T-helper 1 cell treated with Interleukin-12 subunit alpha and Interleukin-12 subunit beta and Interleukin-4 antibody, amounts not matched to agents 30 ng/mL and 1 ng/mL, for 36 hours (primary cell): ENCODE measurements around the gene CYP4A22. TPM values are rescaled to one million over a fixed set of nuclear protein-coding genes. Genes with fewer than 3 reads are reported as not detected.
"Not testable (repeated sequence)": the region's sequence is repeated elsewhere in the genome, so short reads cannot be mapped to it uniquely, and the experiment has no call there.

Source experiments
- intact Hi-C: fragments of 100-400 bp; cut with micrococcal nuclease; formaldehyde crosslinking; loops from one replicate; pipeline ENCODE4 v1.15.1; 2024
- total RNA-seq: library from RNA; stranded (reverse); gene quantifications from 2 replicates; pipeline ENCODE4 v1.2.3, GENCODE V29; 2022

Gene CYP4A22
- total RNA-seq, 1 donor from 2014 or later = not detected

DNA sequence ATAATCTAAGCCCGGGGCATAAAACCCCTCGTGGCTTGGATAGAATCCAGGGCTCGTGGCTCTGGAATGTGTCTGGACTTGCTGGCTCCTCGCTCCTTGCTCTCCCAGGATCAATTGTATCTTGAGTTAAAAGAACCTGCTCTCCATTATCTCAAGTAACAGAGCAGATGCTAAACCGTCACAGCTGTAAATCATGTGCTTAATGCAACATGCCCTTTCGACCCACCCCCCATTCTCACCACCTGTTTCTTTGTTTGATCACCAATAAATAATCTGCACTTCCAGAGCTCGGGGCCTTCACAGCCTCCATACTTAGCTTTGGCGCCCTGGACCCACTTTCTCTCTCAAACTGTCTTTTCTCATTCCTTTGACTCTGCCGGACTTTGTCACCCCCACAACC is 11.9 kb downstream of the CYP4A22 start:
- intact Hi-C loops = not testable (repeated sequence)

DNA sequence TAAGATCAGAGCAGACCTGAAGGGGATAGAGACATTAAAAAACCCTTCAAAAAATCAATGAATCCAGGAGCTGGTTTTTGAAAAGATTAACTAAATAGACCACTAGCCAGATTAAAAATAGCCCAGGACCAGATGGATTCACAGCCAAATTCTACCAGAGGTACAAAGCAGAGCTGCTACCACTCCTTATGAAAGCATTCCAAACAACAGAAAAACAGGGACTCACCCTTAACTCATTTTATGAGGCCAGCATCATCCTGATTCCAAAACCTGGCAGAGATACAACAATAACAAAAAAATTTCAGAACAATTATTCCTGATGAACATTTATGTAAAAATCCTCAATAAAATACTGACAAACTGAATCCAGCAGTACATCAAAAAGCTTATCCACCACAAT is 19.2 kb downstream of the CYP4A22 start:
- intact Hi-C loops = not testable (repeated sequence)

DNA sequence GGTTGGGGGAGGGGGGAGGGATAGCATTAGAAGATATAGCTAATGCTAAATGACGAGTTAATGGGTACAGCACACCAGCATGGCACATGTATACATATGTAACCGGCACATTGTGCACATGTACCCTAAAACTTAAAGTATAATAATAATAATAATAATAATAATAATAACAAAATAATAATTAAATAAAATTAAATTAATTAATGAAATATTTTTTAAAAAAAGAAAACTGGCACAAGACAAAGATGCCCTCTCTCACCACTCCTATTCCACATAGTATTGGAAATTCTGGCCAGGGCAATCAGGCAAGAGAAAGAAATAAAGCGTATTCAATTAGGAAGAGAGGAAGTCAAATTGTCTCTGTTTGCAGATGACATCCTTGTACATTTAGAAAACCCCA is 20.7 kb downstream of the CYP4A22 start:
- intact Hi-C loops = not testable (repeated sequence)

DNA sequence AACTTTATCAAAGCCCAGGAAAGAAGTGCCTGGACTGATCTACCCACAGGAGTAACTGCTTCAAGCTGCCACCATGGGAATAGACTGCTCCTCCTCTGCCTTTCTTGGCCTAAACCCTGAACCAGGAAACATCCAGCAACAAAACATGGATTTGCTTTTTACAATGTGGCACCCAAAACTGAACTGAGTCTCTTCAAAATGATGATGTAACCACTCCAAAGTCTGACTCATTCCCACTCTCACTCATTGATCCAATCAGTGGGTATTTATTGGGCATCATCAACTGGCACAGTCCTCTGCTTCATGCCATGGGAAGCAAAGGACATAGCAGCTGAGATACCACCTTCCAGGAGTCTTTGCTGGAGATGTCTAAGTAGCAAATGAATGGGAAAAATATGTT is 23.5 kb downstream of the CYP4A22 start:
- intact Hi-C loops = no loop called here

DNA sequence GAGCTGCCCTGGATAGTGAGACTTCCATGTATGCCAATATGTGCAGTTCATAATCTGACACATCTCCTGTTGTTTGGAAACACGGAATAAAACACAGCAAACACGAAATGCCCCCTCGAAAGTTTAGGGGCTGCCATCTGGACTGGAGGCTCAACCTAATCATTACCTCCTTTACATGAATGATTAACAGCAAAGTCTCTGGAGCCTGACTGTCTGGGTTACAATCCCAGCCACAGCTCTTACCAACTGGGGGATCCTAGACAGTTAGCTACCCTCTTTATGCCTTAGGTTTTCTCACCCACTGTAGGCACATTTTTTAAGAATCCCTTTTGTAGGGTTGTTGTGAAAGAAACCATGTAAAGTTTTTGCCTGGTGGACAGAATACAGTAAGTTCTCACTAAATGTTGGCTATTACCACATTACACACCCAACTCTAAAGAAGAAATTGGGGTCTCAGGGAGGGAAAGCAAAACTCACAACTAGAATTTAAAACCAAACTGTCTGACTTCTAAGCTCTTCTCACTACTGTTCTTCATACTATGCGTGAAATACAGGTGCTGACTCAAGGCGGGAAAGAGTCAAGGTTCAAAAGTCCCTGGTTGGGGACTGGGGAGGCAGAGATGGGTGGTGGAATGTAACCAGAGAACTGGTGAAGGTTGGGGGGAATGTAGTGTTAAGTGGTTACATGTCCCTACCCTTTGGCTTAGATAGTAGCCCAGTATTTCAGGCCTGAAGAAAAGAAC is 24.2 kb downstream of the CYP4A22 start:
- intact Hi-C loops = no loop called here

DNA sequence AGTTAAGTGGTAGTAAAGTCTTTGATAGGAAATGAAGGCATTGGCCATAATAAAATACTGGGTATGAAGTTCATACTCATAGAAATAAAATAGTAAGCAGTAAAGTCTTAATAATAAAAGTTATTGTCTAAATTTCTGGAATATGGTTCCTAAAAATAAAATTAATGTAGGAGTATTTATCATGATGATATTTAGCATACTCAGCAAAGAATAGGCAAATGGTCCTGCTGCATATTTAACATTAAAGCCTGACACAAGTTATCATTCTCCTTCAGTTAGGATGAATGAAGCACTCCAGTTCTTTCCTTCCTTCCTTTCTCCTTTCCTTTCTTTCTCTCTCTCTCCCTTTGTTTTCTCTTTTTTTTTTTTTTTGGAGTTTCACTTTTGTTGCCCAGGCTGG is 27.3 kb downstream of the CYP4A22 start:
- intact Hi-C loops = no loop called here

DNA sequence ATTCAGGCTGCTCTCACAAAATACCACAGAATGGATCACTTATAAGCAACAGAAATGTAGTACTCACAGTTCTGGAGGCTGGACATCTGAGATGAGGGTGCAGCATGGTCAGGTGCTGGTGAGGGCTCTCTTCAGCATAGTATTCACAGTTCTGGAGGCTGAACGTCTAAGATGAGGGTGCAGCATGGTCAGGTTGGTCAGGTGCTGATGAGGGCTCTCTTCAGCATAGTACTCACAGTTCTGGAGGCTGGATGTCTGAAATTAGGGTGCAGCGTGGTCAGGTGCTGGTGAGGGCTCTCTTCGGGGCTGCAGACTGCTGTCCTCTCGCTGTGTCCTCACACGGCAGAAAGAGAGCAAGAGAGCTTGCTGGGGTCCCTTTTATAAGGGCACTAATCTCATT is 35.5 kb downstream of the CYP4A22 start:
- intact Hi-C loops = no loop called here

DNA sequence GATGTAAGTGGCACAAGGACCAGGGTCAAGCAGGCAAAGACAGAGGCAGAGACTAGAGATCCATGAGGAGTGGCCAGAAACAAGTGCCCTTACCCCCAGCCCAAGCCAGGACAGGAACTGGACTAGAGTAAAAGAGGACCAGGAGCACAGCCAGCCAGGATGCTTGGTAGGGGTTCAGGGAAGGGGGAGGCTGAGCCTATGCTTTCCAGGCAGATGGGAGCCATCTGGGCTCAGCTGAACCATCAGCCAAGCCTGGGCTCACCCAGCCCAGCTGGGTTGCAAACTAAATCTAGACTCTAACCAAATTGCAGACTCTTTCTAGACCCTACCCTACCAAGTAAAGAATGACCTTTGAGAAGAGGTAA is 37.4 kb downstream of the CYP4A22 start:
- intact Hi-C loops = loop anchor here (2.0 to 5.0 kb wide), 2 partner anchors 538 to 642 kb away; no protein-coding TSS in a partner anchor

DNA sequence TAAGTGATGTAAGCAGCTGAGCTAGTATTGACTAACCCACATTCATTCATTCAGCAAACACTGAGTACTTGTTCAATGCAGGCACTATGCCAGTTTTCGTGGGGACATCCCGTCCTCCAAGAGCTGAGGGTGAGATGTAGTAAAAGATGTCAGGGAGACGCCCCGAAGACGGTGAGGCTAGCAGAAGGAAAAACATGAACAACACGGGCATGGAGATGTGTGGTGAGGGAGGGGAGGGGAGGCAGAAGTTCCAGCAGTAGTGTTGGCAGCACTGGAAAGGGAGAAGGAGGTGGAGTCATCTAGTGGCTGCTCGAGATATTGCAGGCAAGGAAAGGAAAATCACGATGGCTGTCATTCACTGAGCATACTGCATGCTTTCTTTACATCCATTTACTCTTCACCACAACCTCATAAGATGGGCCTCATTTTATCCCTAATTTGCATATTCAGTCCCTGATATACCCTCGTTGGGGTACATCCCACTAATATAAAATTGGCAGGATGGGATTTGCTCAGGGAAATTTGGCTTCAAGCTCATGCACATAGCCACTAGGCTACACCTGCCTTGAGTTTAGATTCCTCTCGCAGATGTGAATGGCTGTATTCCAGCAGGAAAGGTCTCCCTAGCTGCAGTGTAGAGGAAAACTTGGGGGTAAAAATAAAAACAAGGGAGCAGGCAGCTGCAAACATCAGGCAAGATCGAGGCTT is 38.1 kb downstream of the CYP4A22 start:
- intact Hi-C loops = loop anchor here (2.0 to 5.0 kb wide), 2 partner anchors 537 to 643 kb away; no protein-coding TSS in a partner anchor

DNA sequence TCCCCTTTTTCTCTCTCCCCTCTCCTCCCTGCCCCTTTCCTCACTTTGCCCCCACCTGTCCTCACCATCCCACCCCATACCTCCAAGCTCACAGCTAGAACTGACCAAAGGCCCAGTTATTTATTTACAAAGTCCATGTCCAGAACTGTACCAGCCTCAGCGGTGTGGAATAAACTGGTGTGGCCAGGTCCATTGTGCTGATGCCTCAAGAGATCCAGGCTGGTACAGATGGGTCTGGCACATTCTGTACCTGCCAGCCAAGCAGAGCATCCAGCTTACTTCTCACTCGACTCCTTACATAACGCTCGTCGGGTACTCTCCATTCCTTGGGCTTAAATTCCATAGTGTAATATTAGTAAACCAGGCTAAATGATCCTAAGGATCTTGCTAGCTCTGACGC is 40.8 kb downstream of the CYP4A22 start:
- intact Hi-C loops = loop anchor here (5.0 kb wide), 1 partner anchor 534 kb away; no protein-coding TSS in a partner anchor

DNA sequence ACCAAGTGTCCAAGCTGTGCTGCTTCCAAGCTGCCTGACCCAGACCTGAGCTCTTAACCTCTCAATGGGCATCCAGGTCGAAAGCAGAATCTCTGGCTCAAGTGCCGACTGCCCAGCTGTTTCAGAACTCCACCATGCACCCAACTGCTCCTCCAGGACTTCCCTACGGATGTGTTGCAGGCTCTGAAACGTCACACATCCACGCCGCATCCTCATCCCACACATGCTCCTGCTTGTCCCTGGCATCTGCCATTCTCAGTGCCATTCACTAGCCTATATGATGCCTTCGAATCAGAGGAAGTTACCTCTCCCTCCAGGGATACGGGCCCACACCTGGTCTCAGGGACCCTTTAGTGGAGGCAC is 41.4 kb downstream of the CYP4A22 start:
- intact Hi-C loops = loop anchor here (1.0 to 5.0 kb wide), 5 partner anchors 53 to 534 kb away; no protein-coding TSS in a partner anchor

DNA sequence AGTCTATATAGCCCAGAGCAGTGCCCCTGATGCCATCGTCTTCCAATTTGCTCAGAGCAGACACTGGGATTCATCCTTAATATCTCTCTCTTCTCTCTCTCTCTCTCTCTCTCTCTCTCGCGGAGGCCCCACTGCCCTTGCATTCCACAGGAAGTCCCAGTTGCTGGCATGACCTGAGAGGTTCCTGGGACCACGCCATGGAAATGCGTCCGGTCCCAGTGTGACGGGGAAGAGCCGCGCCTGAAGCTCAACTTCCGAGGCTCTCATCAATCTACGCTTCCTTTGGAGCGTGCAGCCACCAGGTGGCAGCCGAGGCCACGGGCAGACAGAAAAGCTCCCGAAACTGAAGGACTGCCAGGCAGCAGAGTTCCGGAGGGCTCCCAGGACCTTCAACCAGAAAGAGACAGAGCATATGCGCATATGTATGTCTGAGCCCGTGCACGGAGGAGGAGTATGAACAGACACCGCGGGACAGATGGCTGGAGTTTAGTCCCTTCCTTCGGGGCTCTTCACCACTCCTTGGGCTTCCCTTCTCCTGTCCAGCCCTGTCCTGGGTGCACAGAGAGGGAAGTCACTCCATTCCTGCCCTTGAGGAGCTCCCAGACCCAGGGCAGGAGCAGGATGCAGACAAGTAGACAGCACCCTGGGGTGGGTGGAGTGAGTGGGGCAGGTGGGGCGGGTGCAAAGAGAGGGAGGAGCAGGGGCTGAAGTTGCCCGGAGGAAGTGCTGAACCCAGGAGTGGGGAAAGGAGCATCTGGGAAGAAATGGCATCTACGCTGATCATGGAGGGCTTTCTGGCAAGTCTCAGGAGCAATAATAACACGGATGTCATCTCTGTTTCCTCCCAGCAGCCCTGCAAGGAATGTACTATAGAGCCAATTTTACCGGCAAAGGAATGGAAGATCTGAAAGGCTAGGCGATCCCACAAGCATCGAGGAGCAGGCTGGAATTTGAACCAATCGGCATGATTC is 42.1 kb downstream of the CYP4A22 start:
- intact Hi-C loops = loop anchor here (1.0 to 5.0 kb wide), 5 partner anchors 52 to 533 kb away; no protein-coding TSS in a partner anchor

DNA sequence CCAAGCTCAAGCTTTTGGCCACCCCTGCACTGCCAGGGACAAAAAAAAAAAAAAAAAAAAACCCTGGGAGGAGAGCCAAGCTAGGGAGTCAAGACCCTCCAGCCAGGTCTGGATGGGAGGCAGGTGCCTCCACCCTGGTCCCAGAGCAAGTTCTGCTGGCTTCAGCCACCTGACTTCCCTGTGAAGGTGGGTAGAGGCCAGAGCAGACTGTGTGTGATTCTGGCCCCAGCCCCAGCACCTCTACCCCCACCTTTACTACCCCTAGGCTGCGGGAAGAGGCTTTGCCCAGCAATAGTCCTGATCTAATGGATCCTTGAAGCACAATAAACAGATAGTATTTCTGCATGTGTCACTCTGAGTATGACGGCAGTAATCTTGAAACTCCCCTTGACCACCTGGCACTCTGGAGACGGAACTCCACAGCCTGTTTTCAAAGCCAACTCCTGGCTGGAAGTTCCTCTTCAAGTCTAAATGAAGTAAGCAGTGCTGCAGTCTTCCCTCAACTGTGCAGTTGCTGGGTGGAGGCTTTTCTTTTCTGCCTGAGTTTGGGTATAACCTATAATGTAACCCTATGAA is 42.8 kb downstream of the CYP4A22 start:
- intact Hi-C loops = loop anchor here (1.0 to 5.0 kb wide), 5 partner anchors 51 to 532 kb away; no protein-coding TSS in a partner anchor

DNA sequence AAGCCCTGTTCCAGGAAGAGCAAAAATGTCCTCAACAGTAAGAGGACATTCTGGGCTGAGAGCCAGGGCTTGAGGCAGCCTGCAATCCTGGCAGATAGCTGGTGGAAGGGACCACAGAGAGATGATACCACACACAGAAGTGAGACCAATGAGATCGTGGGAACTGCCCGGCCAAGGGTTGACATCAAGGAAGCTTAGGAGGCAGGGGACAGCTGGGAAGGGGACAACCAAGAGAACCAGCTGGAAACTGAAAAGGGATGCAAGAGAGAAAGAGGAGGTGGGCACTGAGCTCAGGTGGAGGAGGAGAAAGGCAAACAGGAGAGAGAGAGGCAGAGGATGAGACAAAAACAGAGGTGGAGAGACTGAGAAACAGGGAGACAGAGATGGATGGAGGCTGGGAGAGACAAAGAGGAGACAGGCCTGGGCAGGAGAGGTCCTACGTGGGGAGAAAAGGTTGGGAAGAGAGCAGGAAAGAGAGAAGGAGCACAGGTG is 43.4 kb downstream of the CYP4A22 start:
- intact Hi-C loops = no loop called here

DNA sequence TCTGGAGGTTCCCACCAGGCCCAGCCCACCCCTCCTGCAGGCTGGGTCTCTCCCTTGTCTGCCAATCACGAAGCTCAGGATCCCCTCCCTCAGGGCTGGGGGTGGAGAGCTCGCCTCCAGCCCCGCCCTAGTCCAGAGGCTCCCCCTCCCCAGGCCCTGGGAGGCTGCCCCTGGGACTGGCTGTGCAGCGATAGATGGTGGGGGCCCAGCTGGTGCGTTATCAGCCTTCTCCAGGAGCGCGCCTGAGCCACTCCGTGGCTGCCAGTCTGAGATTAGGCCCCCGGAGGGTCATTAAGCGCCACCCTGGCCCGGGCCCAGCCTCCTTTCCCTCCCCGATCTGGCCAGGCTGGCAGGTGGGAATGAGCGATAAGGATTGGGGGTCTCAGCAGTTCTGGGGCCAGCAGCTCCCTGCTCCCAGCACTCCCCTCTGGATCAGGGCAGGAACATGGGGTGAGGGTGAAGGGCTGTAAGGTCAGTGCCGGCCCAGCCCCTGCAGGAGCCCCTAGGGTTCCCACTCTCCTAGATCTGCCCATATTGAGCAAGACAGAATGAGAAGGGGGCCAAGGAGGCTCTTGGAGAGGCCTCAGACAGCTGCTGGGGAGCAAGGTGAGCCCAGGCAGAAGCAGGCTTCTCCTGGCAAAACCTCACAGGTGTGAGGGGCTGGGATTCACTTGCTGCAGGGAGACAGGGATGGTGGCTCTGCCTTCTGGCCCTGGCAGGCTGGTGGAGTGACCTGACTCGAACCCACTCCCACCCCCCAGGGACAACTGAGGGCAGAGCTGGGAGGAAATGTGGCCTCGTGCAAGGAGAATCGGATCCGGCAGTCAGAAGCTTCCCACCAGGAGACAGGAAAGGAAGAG is 44.1 kb downstream of the CYP4A22 start:
- intact Hi-C loops = no loop called here

DNA sequence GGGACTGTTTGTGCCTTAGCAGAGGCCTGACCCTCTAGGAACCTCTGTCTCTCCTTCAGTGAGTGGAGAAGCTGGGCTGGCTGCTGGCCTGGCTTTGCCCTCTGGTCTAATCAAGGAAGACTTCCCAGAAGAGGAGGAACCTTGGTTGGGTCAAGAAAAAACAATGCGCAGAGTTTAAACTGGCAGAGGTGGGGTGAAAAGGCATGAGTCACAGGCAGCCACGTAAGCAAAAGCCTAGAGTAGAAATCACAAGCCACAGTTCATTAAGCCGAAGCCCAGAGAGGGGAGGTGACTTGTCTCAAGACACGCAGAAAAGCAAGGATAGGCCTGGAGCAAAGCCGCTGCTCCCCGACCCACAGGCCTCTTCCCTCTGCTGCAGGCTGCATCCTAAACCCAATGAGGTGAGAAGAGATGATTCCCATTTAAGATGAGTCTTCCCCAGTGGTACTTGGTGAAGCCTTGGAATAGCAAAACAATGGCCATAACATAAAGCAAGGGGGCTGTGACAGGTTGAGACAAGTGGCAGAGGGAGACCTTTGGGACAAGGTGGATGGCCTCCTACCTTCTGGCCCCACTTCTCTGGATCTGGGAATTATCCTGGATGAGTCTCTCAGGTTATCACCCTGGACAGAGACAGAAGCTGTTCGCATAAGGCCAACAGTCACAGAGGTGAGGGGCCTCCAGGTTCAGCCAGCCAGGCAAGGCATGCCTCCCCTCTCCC is 44.9 kb downstream of the CYP4A22 start:
- intact Hi-C loops = no loop called here

DNA sequence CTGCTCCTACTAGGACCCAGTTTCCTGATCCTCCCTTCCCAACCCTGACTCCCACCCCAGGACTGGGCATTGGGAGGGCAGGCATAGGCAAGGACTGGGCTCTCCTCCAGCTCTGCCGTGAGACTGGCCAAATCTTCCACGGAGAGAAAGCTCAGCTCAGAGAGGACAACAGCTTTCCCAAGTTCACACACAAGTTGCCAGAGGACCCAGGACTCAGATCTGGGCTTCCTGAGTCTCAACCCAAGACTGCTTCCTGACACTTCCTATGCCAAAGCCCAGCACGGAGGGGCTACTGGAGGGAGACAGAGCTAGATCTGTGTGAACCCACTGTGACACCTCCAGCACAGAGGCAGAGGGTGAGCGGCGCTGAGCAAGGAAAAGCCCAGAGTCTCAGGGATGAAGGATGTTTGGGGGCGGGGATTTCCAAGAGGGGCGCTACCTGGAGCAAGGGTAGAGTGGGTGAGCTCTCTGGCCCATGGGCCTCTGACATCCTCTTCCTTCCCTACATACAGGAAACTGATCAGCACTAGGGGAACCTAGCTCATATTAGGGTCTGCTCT is 45.5 kb downstream of the CYP4A22 start:
- intact Hi-C loops = no loop called here

DNA sequence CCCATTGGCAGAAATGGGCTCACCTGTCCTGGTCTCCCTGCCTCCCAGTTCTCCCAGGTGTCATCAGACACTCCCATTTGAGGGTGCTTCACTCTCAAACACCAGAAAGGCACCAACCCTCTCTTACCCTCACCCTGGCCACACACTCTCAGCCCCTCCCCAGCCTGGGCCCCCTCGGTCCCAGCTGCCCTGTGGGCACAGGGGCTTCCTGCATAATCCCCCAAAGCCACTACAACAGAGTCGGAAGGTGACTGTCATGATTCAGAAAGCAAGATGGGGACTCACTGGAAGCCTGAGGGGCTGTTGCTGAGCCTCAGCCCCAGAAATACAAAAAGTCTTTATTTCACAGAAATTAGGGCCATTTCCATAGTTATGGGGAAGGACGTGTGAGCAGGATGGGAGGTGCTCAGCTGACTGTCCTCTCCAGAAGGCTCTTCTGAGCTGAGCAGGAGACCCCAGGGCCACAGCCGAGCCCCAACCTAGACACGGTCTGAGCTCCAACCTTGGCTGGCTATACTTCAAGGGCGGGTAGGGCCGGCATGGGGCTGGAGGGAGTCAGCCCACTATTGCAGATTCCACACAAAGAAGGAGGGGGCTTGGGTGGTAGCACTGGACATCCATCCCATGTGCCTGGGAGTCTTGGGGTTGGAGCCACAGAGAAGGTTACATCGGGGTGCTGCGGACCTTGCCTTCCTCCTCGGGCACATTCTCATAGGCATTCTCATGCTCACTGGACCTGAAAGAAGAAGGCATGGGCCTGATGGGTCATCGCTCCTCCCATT is 46.3 kb downstream of the CYP4A22 start:
- intact Hi-C loops = no loop called here
